ENCODE data around the gene TRIM37. TPM values are rescaled to one million over a fixed set of nuclear protein-coding genes. Genes with fewer than 3 reads are reported as not detected.
A peak's percentile ranks its signal among the peaks of the same experiment; 100 is the strongest.
"Not testable (repeated sequence)": the region's sequence is repeated elsewhere in the genome, so short reads cannot be mapped to it uniquely, and the experiment has no call there.

TRIM37 gene
- total RNA-seq, 1 donor from 2014 or later, result 39.0 TPM

- Mint-ChIP-seq H3K36me3 (ENCODE audit: low read depth) (peaks cover 10% of the 10 kb centered on the region), H3K4me3 (no peak overlapping the region), H3K27ac (ENCODE audit: unreplicated experiment) (no peak overlapping the region), H3K9me3 (no peaks in the 10 kb centered on the region), H3K4me1 (peaks cover 24% of the 10 kb centered on the region), H3K27me3 (ENCODE audit: low read depth) (no peaks in the 10 kb centered on the region)
- DNase-seq (ENCODE audit: low read depth, low spot score), result no peak
- no peak for TF ChIP-seq CTCF (conservative IDR thresholded peaks at IDR 0.05)
Measured at GRCh38 chr17:59145571-59146096, 39.0 kb upstream of the TRIM37 start.

DNA sequence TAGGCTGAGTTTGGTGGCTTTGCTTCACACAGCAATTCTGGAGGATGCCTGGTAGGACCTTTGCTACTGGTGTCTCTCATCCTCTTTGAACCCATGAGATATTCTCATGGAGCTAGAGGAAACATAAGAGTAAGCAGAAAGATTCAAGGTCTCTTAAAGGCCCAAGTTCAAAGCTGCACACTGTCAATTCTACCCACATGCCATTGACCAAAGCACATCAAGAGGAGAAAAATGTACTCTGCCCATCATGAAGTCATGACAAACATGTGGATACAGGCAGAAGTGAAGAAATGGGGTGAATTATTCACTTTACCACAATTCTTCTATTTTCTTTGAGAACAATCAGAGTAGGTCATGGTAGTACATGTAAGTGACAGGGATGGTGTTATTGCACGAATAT lies 35.2 kb upstream of the TRIM37 start:
- no peaks in the 10 kb centered on the region for H3K27me3 Mint-ChIP-seq (ENCODE audit: low read depth)
- TF ChIP-seq CTCF (conservative IDR thresholded peaks at IDR 0.05), result no peak
- H3K4me1 Mint-ChIP-seq, result peaks cover 13% of the 10 kb centered on the region
- no peak overlapping the region for H3K4me3 Mint-ChIP-seq
- DNase-seq (ENCODE audit: low read depth, low spot score), result no peak
- H3K9me3 Mint-ChIP-seq, result no peaks in the 10 kb centered on the region
- peaks cover 10% of the 10 kb centered on the region for H3K36me3 Mint-ChIP-seq (ENCODE audit: low read depth)
- no peak overlapping the region for H3K27ac Mint-ChIP-seq (ENCODE audit: unreplicated experiment)

GRCh38 chr17:59139939-59140338 lies 33.3 kb upstream of the TRIM37 start:
- no peak overlapping the region for H3K4me3 Mint-ChIP-seq
- H3K4me1 Mint-ChIP-seq, result peaks cover 9% of the 10 kb centered on the region
- no peak for TF ChIP-seq CTCF (conservative IDR thresholded peaks at IDR 0.05)
- no peak for DNase-seq (ENCODE audit: low read depth, low spot score)
- H3K27ac Mint-ChIP-seq (ENCODE audit: unreplicated experiment), result peak overlapping the region; percentile 35
- no peaks in the 10 kb centered on the region for H3K9me3 Mint-ChIP-seq
- no peaks in the 10 kb centered on the region for H3K27me3 Mint-ChIP-seq (ENCODE audit: low read depth)
- peaks cover 10% of the 10 kb centered on the region for H3K36me3 Mint-ChIP-seq (ENCODE audit: low read depth)

- not testable (repeated sequence) for H3K4me1 Mint-ChIP-seq; H3K27ac Mint-ChIP-seq (ENCODE audit: unreplicated experiment); DNase-seq (ENCODE audit: low read depth, low spot score)
Measured at GRCh38 chr17:59138339-59138738, 31.7 kb upstream of the TRIM37 start.

DNA sequence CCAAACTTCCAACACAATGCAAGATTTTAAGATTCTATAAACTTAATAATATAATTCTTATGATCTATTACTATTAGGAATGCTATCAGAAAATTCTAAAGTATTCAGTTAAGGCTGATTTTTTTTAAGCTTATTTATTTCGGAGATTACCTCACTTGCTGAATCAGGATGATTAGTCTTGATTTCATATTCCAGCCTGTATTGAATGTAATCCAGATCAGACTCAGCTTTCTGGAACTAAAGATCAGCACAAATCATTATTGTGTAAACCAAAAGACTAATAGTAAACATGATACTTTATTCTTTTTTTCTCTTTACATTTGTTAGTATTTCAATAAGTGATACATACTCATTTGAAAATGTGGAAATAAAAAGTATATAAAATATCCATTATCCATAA lies 24.5 kb upstream of the TRIM37 start:
- no peak overlapping the region for H3K27ac Mint-ChIP-seq (ENCODE audit: unreplicated experiment)
- no peaks in the 10 kb centered on the region for H3K4me1 Mint-ChIP-seq
- no peaks in the 10 kb centered on the region for H3K27me3 Mint-ChIP-seq (ENCODE audit: low read depth)
- TF ChIP-seq CTCF (conservative IDR thresholded peaks at IDR 0.05), result no peak
- H3K9me3 Mint-ChIP-seq, result no peaks in the 10 kb centered on the region
- peaks cover 6% of the 10 kb centered on the region for H3K36me3 Mint-ChIP-seq (ENCODE audit: low read depth)
- no peak overlapping the region for H3K4me3 Mint-ChIP-seq
- DNase-seq (ENCODE audit: low read depth, low spot score), result no peak

More at GRCh38 chr17:59138339-59138738, 31.7 kb upstream of the TRIM37 start:
- not testable (repeated sequence) for H3K4me3 Mint-ChIP-seq; H3K27me3 Mint-ChIP-seq (ENCODE audit: low read depth); H3K9me3 Mint-ChIP-seq; H3K36me3 Mint-ChIP-seq (ENCODE audit: low read depth)

DNA sequence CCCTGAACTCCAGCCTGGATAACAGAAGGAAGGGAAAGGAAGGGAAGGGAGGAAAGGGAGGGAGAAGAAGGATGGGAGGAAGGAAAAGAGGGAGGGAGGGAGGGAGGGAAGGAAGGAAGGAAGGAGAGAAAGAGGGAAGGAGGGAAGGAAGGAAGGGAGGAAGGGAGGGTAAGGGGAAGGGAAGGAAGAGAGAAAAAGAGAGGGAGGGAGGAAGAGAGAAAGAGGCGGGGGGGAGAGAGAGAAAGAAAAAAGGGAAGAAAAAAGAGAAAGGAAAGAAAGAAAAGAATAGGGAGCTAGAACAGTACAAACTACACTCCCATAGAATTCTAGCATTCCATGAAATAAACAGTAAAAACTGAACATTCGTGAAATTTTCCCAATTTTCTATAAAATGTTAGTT lies 23.1 kb upstream of the TRIM37 start:
- no peak overlapping the region for H3K4me3 Mint-ChIP-seq
- H3K4me1 Mint-ChIP-seq, result no peaks in the 10 kb centered on the region
- H3K36me3 Mint-ChIP-seq (ENCODE audit: low read depth), result peaks cover 6% of the 10 kb centered on the region
- no peak for TF ChIP-seq CTCF (conservative IDR thresholded peaks at IDR 0.05)
- H3K27ac Mint-ChIP-seq (ENCODE audit: unreplicated experiment), result no peak overlapping the region
- no peaks in the 10 kb centered on the region for H3K9me3 Mint-ChIP-seq
- H3K27me3 Mint-ChIP-seq (ENCODE audit: low read depth), result no peaks in the 10 kb centered on the region
- no peak for DNase-seq (ENCODE audit: low read depth, low spot score)
